Progenitor cell of endocrine pancreas (in vitro differentiated cells): Measurements from ENCODE around the gene ZBTB20. TPM values are rescaled to one million over a fixed set of nuclear protein-coding genes. Genes with fewer than 3 reads are reported as not detected.

Source experiments
- DNase-seq: peaks from one replicate; pipeline ENCODE4 v3.0.0; 2021; ENCODE audit warnings: low spot score; ENCODE audit not compliant: unreplicated experiment
- H3K27ac Mint-ChIP-seq: 2 replicates; pipeline ENCODE4 v1.8.0; 2021; ENCODE audit warnings: mild to moderate bottlenecking, moderate library complexity, mixed read lengths
- H3K27me3 Mint-ChIP-seq: 2 replicates; pipeline ENCODE4 v1.8.0; 2021; ENCODE audit warnings: mixed read lengths
- H3K36me3 Mint-ChIP-seq: 2 replicates; pipeline ENCODE4 v1.8.0; 2022; ENCODE audit warnings: mixed read lengths; ENCODE audit not compliant: insufficient read depth
- H3K4me1 Mint-ChIP-seq: 2 replicates; pipeline ENCODE4 v1.8.0; 2021; ENCODE audit warnings: low read depth, mixed read lengths
- H3K4me3 Mint-ChIP-seq: 2 replicates; pipeline ENCODE4 v1.8.0; 2021; ENCODE audit warnings: low read depth, mild to moderate bottlenecking, moderate library complexity, mixed read lengths
- H3K9me3 Mint-ChIP-seq: 2 replicates; pipeline ENCODE4 v1.8.0; 2021; ENCODE audit warnings: low read depth, mixed read lengths
- total RNA-seq: library from RNA; stranded (reverse); gene quantifications from 2 replicates; pipeline ENCODE4 v1.2.1, GENCODE V29; 2021
- TF ChIP-seq, protein P1 (sequence below): fragments of 200-600 bp; sonication (generic); IDR thresholded peaks from one replicate; pipeline ENCODE4 v1.5.0; 2021; ENCODE audit warnings: antibody characterized with exemption, mild to moderate bottlenecking; ENCODE audit not compliant: unreplicated experiment

Gene ZBTB20
- total RNA-seq, 1 donor from 2014 or later = 27.3 TPM

DNA sequence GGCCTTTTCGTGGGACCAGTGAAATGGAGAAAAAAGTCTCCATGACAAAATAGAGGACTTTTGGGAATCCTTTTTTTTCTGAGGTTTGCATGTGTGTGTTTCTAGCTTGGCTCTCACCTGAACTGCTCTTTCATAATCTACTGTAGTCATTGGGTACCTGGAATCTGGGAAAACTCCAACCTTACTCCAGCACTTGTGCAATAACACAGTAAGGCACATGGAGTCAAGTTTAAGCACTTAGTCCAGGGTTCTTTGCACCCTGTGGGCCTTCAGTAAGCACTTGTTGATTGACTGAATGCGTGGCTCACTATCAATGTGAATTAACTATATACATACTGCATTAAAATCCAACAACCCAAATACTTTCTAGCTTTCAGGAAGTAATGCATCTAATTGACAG lies 299.5 kb downstream of the ZBTB20 start:
- TF ChIP-seq, protein P1, sequence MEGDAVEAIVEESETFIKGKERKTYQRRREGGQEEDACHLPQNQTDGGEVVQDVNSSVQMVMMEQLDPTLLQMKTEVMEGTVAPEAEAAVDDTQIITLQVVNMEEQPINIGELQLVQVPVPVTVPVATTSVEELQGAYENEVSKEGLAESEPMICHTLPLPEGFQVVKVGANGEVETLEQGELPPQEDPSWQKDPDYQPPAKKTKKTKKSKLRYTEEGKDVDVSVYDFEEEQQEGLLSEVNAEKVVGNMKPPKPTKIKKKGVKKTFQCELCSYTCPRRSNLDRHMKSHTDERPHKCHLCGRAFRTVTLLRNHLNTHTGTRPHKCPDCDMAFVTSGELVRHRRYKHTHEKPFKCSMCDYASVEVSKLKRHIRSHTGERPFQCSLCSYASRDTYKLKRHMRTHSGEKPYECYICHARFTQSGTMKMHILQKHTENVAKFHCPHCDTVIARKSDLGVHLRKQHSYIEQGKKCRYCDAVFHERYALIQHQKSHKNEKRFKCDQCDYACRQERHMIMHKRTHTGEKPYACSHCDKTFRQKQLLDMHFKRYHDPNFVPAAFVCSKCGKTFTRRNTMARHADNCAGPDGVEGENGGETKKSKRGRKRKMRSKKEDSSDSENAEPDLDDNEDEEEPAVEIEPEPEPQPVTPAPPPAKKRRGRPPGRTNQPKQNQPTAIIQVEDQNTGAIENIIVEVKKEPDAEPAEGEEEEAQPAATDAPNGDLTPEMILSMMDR = no peak
- Mint-ChIP-seq H3K9me3 (no peaks in the 10 kb centered on the region), H3K36me3 (no peaks in the 10 kb centered on the region), H3K4me3 (no peak overlapping the region), H3K4me1 (peaks cover 20% of the 10 kb centered on the region), H3K27me3 (no peaks in the 10 kb centered on the region), H3K27ac (no peak overlapping the region)
- no peak for DNase-seq

DNA sequence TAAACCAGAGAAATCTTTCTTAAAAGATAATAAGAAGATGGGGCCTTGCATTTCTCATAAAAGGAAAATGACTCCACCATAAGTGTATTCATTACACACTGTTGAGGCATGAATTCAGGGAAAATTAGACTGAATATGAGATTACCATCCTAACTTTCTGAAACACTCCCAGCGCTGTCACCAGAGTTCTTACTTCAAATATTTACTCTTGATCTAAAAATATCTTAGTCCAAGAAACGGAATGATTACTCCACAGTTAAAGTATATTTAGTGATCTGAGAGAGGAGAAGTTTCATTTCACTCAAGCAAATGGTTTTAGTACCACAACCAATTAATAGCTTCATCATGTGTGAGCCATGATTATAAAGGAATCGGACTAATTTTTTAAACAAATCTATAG lies 300.3 kb downstream of the ZBTB20 start:
- TF ChIP-seq, protein P1 = no peak
- no peaks in the 10 kb centered on the region for H3K27me3 Mint-ChIP-seq
- H3K9me3 Mint-ChIP-seq = no peaks in the 10 kb centered on the region
- H3K36me3 Mint-ChIP-seq = no peaks in the 10 kb centered on the region
- no peak overlapping the region for H3K27ac Mint-ChIP-seq
- peaks cover 20% of the 10 kb centered on the region for H3K4me1 Mint-ChIP-seq
- DNase-seq = no peak
- no peak overlapping the region for H3K4me3 Mint-ChIP-seq

DNA sequence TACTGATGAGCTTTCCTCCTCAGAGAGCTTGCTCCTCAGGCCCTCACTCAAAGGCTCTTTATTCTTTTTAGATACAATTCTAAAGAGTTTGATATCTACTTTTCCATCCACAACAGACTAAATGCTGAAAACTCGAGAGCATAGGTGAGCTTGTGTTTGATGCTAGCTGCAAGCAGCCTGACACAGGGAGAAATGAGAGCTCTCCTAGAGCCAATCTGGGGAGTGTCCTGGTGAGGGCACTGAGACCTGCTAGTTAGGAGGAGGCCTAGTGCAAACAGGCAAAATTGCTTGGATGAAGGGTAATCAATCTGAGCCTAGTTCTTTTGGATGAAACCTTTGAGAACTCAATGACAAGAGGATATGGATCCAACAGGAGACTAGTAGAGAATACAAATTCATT lies 300.8 kb downstream of the ZBTB20 start:
- Mint-ChIP-seq H3K27me3 (no peaks in the 10 kb centered on the region), H3K4me3 (no peak overlapping the region), H3K36me3 (no peaks in the 10 kb centered on the region), H3K27ac (no peak overlapping the region), H3K4me1 (peaks cover 20% of the 10 kb centered on the region), H3K9me3 (no peaks in the 10 kb centered on the region)
- TF ChIP-seq, protein P1 = no peak
- no peak for DNase-seq

DNA sequence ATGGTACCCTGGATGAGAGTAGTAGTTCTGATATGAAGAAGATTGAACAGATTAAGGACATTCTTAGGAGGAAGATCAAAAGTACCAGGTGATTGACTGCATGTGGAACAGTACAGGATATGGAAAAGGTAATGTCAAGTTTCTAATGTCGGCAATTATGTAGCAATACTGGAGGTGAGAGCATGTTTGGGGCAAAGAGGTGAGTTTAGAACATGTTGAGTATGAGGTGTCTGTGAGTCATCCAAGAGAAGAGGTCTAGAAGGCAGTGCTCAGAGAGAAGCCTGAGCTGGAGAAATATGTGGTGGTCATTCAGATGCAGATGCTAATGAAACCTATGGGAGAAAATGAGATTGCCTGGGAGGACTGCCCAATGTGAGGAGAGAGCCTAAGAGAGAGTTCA lies 305.6 kb downstream of the ZBTB20 start:
- Mint-ChIP-seq H3K36me3 (no peaks in the 10 kb centered on the region), H3K9me3 (no peaks in the 10 kb centered on the region), H3K27ac (no peak overlapping the region), H3K27me3 (peaks cover 2% of the 10 kb centered on the region), H3K4me1 (peaks cover 7% of the 10 kb centered on the region), H3K4me3 (no peak overlapping the region)
- DNase-seq = no peak
- TF ChIP-seq, protein P1 = no peak

DNA sequence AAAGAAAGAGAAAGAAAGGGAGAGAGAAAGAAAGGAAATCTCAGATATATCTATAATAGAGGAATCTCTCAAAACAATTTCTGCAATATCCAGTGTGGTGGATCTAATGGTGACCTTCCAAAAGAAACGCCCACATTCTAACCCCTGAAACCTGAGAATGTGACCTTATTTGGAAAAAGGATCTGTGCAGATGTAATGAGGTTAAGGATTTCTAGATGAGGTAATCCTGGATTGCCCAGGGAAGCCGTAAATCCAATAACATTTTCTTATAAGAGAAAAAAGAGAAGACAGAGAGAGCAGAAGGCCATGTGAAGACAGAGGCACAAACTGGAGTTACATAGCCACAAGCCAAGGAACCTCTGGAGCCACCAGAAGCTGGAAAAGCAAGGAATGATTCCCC lies 307.6 kb downstream of the ZBTB20 start:
- TF ChIP-seq, protein P1 = no peak
- H3K27ac Mint-ChIP-seq = no peak overlapping the region
- H3K36me3 Mint-ChIP-seq = no peaks in the 10 kb centered on the region
- H3K9me3 Mint-ChIP-seq = no peaks in the 10 kb centered on the region
- no peak for DNase-seq
- H3K4me1 Mint-ChIP-seq = peaks cover 8% of the 10 kb centered on the region
- H3K4me3 Mint-ChIP-seq = no peak overlapping the region
- H3K27me3 Mint-ChIP-seq = peaks cover 2% of the 10 kb centered on the region
